GM21381 (cell line): ENCODE measurements around the gene DACT3.

Experiments
- ATAC-seq: cut with Tn5 transposase; IDR thresholded peaks from one replicate; pipeline ENCODE4 v1.9.1; 2021; ENCODE audit warnings: mild to moderate bottlenecking, moderate library complexity; ENCODE audit not compliant: unreplicated experiment

Gene DACT3, protein sequence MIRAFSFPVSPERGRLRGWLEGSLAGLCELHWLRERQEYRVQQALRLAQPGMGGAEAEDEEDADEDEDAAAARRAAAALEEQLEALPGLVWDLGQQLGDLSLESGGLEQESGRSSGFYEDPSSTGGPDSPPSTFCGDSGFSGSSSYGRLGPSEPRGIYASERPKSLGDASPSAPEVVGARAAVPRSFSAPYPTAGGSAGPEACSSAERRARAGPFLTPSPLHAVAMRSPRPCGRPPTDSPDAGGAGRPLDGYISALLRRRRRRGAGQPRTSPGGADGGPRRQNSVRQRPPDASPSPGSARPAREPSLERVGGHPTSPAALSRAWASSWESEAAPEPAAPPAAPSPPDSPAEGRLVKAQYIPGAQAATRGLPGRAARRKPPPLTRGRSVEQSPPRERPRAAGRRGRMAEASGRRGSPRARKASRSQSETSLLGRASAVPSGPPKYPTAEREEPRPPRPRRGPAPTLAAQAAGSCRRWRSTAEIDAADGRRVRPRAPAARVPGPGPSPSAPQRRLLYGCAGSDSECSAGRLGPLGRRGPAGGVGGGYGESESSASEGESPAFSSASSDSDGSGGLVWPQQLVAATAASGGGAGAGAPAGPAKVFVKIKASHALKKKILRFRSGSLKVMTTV

DNA sequence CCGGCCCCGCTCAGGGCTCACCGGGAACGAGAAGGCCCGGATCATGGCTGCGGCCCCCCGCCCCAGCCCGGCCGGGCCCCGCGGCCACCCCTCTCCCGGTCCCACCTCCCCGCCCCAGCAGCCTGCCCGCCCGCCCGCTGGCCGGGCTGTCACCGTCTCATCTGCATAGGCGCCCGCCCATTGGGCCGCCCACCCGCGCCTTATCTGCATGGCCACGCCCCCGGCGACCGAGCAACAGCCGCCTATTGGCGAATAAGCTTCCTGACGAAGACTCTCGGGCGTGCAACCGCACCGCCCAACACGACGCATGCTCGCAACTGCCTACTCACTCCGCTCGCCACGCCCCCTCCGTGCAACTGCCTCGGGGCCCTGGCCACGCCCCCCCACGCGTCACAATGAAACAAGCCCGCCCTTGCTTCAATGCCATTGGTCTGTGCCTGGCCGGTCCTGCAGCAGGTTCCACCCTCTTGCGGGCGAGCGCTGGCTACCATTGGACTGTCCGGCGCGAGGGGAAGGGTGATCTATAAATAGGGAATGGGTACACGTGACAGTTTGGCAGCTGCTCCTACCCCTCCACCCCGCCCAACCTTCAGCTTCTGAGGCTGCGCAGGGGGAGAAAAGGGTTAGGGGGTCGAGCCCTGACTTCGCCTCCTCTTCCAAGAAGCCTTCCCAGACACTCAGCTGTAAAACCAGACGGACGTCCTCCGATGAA is at the start of gene DACT3:
Gene DACT3, minus strand, starts transcription at position 163 of the 712 bp plus-strand sequence. Its CDS starts 118 bp downstream, at position 45.
- ATAC-seq = peak; percentile 90

DNA sequence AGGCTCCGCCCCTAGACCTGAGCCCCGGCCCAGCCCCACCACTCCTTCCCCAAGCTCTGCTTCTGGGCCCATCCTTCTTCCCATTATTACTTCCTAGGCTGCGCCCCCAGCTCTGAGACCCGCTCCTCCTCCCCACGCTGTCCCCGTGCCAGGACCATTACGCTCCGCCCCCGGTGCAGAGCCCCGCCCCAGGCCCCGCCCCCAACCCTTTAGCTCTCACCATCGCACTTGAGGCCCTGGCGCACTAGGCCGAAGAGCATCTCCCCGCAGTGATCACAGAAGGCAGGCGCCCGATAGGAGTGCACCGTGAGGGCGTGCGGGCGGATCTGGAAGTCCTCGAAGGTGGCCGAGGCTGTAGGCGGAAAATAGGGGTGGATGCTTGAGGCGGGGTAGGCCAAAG is 49.7 kb upstream of the DACT3 start:
- no peak for ATAC-seq

DNA sequence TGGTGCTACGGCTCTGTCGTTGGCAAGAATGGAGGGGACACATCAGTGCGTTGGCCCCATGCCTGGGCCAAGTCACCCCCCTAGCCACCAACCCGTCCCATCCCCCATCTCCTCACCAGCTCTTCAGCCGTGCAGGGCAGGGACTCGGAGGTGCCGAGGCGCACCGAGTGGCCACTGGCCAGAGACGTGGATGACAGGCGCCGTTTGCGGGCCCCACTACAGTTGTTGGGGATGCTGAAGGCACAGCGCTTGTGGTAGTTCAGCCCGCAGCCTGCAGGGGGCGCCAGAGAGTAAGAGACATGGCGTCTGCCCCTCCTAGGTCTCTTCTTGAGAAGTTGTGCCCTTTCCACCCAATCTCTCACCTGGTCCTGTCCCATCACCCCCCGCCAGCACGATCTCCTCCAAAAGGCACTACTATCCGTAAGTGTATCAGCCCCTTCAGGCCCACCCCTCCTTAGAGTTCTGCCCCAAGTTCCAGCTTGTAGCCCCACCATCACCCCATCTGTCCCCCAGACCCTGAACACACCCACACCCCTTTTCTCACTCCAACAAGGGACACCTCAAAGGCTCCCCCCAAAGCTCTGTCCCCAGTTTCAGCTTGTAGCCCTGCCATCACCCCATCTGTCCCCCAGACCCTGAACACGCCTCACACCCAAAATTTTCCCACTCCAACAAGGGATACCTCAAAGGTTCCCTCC is 43.5 kb upstream of the DACT3 start:
- ATAC-seq = no peak

DNA sequence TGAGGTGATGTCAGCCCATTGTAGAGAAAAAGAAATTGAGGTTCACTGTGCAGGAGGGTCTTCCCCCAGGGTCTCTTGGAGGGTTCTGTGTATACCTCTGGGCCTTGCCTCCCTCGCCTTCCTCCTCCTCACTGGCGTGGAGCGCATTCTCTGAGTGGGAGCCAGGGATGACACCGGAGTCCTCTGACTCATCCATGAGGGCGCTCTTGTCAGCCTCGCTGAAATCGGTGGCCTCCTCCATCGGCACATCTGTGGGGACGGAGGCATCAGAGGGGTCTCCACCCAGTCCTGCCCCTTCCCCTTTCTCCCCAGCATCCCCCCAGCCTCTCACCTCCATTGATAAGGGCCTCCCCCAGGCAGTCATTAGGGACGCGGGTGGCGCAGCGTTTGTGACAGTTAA is 39.7 kb upstream of the DACT3 start:
- no peak for ATAC-seq

DNA sequence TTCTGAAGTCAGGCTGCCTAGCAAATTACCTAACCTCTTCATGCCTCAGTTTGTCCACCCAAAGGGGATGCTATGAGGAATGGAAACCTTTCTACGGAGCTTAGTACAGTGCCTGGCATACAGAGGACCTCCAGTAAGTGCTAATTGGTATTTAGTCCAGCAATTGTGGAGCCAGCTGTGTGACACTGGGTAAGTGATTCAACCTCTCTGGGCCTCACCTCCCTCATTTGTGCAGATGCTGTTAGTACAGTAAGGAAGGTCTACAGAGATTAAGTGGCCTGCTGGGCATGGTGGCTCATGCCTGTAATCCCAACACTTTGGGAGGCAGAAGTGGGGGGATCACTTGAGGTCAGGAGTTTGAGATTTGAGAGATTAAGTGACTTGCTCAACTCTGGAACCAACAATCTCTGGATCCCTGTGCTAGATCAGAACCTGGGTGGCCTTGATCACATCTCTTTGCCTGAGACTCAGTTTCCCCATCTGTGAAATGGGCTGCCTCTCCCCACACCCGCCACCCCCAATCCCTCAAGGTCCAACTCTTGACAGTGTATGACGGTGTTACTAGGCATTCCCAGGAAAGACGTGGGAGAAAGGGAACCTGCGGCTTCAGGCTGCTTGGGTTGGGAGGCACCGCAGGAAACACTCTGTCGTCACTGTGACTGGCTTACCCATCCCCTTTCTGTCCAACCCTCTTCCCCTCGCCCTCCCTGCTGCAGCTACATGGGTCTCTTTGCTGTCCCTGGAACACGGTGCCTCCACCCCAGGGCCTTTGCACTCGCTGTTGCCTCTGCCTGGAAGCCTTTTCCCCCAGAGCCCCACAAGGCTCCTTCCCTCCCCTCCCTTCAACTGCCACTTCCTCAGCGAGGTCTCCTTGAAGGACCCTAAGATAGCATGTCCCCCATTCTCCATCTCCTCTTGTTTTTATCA is 37.7 kb upstream of the DACT3 start:
- ATAC-seq = no peak

DNA sequence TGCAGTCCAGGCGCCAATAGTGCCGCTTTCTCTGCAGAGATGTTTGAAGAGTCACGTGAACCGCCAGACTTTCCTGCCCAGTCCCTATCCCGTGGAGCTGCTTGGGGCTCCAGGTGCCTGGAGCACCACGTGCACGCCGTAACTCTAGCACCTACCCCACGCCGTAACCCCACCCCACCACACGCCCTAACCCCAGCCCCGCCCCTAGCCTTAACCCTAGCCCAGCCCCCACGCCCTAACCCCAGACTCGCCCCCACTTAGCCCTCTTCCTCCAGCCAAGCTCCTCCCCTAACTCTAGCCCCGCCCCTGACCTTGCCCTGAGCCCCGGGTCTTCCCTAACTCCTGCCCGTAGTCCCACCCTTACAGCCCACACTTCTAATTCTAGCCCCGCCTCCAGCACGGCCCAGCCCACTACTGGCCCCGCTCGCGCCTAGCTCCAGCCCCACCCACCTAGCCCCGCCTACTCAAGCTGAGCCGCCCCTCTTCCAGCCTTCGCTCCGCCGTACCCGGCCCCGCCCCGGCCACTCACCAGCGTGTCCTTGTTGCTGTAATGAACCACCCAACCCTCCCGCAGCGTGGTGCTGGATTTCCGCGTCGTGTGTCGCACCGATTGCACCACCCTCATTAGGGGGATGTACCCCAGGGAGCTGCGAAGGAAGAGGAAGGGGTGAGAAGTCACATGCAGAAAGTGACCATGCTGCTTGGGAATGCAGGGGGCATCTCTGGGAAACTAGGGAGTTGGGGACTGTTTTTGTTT is 36.4 kb upstream of the DACT3 start:
- ATAC-seq = no peak

DNA sequence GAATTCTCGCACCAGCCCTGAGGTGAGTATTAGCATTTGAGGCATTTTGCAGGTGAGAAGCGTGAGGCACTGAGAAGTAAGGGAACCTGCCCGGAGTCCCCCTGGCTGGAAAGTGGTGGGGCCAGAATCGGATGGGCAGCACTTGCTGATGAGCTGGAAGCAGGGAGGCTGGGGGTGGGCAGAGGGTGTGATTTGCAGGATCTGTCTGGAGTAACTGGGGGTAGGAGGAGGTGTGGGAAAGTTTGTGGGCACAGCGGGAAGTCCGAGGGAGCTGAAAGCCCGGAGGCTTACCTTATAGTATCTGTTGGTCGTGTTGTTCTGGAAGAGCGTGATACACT is 35.9 kb upstream of the DACT3 start:
- ATAC-seq = no peak

DNA sequence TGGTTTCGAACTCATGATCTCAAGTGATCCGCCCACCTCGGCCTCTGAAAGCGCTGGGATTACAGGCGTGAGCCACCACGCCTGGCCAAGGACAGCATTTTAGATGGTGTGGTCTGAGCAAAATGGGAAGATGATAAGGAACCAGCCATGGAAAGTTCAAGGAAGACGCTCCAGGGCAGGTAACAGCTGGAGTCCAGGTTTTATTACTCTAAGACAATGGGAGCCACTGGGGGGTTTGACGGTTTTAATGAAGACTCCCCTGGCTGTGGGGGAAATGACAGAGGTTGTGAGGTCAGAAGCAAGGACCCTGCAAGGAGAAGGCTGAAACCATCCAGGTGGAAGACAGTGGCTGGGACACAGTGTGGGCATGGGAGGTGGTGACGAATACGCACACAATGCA is 35.1 kb upstream of the DACT3 start:
- ATAC-seq = no peak

DNA sequence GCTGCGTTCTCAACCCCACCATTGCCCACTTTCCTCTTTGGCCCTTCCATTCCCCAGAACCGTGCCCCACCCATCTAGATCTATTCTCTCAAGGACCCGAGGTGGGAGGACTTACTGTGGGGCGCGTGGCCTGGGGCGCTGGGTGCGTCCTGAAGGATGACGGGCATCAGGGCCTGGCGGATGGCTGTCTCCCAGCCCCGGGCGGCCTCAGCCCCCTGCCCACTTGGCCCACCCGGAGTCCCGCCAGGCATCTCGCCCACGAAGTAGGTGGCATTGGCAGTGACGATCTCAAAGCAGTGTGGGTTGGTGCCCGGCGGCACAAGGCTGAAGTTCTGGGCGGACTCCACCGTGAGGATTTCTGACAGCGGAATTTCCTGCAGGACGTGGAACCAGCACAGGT is 32.8 kb upstream of the DACT3 start:
- ATAC-seq = no peak

DNA sequence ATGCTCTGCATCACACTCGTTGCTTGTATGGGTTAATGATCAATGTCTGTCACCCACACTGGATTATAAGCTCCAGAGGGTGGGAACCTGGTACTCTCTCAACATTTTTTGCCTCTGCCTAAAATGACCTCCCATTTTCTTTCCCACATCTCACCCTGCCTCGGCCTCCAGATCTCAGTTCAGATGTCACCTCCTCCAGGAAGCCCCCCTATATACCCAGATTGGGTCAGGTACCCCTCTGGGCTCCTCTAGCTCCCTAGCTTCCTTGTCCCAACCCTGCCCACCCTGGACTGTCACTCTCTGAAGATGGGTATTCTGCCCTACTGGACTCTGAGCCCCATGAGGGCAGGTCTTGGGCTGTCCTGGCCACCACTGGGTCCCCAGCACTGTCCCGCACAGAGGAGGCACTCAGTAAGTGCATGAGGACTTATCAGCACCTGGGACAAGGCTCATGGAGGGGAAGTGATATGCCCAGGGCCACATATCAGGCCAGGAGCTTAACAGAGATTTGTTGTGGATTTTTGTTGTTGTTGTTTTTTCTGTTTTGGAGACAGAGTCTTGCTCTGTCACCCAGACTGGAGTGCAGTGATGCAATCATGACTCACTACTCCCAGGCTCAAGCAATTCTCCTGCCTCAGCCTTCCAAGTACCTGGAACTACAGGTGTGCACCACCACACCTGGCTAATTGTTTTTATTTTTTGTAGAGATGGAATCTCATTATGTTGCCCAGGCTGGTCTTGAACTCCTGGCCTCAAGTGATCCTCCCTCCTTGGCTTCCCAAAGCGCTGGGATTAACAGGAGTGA is 32.1 kb upstream of the DACT3 start:
- ATAC-seq = no peak

DNA sequence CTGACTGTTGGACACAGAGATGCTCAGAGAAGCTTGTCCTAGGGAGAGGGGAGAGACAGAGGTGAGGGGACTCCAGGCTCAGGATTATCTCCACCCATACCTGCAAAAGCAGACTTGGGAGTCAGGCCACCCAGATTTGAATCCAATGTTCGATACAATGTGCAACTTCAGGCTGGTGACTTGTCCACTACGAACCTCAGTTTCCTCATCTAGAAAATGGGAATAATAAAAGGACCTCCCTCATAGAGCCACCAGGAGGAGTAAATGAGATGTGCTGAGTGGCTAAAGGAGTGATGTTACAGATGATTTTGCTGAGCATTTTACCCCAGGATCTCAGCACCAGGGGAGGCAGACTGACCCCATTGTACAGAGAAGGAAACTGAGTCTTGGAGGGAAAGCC is 31.0 kb upstream of the DACT3 start:
- ATAC-seq = no peak

DNA sequence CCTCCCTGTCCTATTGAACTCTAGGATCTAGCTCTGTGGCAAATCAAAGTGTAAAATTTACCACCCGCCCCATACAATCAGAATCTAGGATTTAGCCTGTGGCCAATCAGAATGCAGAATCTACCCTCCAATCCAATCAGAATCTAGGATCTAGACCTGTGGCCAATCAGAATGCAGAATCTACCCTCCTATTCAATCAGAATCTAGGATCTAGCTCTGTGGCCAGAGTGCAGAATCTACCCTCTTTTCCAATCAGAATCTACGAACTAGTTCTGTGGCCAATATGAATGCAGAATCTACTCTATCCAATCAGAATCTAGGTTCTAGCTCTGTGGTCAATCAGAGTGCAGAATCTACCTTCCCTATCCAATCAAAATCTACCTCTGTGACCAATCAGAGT is 30.1 kb upstream of the DACT3 start:
- no peak for ATAC-seq

DNA sequence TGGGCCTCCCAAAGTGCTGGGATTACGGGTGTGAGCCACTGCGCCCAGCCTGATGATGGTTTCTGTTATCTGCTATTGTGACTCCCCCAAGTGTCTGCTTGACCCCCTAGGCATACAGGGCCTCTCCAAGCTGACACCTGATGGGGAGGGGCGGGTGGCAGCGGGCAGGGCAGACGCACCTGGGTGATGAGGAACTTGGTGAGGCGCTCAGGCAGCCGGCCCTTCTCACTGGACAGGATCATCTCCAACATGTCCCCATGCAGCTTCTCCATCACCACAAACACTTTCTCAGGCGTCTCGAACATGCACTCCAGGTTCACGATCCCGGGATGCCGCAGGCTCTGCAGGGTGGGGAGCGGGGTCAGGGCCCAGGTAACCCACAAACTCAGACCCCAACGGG is 28.4 kb upstream of the DACT3 start:
- no peak for ATAC-seq

DNA sequence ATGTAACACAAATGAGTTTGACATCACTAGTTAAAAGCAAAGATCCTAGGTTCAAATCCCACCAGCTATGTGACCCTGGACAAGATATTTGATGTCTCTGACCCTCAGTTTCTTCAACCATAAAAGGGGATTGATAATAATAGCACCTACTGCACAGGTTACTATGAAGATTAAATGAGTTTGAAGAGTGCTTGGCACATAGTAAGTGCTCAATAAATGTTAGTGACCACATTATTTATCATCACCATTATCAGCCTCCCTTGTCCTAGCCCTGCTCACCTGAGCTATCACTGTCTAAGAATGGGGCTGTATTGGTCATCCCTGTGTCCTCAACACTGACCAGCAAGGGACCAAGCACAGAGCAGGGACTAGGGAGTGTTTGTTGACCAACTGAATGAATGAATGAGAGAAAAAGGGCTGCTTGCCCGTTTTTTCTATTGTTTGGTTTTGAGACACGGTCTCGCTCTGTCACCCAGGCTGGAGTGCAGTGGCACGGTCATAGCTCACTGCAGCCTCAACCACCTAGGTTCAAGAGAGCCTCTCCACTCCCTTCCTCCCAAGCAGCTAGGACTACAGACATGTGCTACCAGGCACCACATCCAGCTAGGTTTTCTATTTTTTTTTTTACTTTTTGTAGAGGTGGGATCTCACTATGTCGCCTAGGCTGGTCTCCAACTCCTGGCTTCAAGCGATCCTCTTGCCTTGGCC is 26.6 kb upstream of the DACT3 start:
- no peak for ATAC-seq

DNA sequence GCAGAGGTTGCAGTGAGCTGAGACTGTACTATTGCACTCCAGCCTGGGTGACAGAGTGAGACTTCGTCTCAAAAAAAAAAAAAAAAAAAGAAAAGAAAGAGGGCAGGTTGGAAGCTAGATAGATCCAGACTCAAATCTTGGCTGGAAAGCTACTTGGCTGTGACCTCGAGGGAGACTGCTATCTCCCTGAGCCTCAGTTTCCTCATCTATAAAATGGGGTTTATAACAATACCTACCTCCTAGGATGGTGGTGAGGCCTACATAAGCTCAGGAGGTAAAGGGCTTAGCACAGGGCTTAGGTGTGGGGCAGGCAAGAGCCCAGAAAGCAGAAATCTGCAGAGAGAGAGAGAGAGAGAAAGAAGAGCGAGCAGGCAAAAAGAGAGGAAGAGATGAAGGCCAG is 24.2 kb upstream of the DACT3 start:
- no peak for ATAC-seq

DNA sequence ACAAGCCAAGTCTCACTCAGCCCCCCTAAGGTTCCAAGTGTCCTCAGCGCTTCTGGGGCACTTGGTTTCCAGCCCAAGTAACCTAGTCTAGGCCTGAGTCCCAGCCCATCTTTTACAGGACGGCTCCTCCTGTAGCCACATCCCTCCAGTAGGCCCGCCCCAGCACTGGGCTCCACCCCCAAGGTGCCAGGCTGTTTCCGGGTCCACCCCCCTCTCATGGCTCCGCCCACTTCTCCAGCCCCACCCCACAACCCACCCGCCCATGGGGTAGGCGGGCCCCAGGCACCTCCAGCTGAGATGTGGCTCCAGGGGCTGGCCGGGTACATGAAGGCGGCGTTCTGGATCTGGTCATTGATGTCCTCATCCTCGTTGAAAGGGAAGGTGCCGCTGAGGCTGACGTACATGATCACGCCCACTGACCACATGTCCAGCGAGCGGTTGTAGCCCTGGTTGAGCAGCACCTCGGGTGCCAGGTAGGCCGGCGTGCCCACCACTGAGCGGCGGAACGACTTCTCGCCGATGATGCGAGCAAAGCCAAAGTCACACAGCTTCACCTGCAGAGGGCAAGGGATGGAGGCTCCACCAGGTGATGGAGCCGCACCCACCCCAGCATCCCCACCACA is 17.2 kb upstream of the DACT3 start:
- ATAC-seq = no peak

DNA sequence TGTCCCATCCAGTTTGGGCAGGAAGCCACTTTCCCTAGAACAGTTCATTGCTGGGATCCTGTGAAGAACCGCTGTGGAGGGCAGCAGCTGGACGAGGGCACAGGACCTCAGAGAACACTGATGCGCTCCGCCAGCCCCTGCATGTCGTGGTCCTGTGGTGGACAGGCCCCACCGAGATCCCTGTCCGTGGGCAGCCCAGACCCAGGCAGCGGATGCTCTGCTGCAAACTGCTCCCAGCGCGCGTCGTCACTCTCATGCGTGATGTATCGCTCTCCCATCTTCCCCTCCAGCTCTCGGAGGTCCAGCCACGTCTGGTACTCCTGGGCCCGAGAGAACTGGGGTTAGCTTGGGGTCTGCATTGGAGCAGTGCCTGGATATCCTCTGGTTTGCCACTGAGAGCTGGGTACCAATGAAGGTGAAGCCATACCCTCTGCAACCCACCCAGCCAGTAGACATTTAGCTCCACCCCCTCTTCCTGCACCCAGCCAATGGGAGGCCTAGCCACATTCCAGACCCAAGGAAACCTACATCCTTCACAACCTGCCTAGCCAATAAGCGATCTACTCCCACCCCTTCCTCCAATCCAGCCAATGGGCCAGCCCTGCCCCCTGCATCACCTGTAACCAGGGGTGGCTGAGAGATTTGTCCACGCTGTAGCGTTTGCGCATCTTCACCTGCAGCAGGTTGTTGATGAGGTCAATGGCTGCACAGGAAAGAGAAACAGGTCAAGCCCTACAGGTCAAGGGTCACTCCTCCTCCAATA is 13.6 kb upstream of the DACT3 start:
- no peak for ATAC-seq
